HG02943 (cell line): ENCODE measurements around the gene CRYBG2.
"Not testable (repeated sequence)": the region's sequence is repeated elsewhere in the genome, so short reads cannot be mapped to it uniquely, and the experiment has no call there.

Source experiments
- ATAC-seq: cut with Tn5 transposase; IDR thresholded peaks from one replicate; pipeline ENCODE4 v1.9.1; 2021; ENCODE audit warnings: mild to moderate bottlenecking, low read depth, moderate library complexity; ENCODE audit not compliant: unreplicated experiment

Gene CRYBG2, protein sequence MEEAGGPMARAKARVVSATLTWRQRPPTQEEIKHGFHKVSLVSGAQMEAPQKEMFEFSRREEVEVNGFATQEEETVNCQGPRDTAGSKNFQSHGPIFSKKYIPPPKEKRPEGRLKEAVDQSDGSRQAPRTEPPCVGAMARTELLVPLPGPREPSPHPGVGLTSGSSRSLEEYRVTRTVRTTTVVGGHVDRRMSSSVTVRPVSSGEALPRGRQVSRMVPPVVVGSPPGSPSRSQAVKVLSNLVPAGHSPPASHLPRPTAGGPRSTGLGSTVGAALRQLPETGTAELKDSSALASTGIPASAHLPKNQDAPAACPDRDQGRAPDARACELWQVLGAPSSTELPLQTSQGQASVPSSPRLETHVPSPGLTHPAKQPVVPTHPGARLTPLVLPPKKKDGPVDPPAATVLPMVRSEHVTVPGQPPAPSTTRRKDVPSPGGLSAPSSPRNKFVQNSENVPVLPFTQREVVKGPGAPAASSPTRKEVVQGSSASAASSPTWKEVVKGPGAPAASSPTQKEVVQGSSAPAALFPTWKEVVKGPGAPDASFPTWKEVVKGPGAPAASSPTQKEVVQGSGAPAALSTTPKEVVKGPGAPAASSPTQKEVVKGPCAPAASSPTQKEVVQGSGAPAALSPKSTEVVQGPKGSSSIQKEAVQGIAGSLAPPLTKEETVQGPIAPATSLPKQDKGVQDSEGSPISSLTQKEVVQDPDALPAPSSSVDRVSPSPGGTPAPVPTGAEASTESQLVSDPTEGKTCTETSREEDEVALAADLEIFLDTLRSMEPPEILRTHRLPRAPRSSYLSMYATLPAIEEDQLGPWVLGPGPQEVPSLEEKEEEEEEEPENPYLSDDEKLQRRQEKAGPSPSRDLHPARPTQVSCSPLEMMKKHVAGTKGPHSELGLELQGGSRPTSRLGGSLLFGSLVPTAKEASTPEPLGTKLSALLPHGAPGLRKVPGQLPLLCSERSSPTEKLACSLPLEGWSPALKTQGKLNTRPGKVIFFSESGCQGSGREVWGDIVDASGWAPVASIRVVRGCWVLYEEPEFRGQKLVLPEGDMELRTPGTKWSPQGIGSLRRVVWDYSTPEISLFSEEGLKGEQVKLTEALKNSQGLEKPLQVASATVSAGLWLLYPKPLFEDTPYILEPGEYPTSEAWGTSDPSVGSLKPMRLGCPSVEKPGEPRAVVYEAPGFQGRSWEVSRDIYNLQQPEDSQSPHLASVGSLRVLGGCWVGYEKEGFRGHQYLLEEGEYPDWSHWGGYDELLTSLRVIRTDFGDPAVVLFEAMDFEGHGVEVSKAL (N-terminal part only)

DNA sequence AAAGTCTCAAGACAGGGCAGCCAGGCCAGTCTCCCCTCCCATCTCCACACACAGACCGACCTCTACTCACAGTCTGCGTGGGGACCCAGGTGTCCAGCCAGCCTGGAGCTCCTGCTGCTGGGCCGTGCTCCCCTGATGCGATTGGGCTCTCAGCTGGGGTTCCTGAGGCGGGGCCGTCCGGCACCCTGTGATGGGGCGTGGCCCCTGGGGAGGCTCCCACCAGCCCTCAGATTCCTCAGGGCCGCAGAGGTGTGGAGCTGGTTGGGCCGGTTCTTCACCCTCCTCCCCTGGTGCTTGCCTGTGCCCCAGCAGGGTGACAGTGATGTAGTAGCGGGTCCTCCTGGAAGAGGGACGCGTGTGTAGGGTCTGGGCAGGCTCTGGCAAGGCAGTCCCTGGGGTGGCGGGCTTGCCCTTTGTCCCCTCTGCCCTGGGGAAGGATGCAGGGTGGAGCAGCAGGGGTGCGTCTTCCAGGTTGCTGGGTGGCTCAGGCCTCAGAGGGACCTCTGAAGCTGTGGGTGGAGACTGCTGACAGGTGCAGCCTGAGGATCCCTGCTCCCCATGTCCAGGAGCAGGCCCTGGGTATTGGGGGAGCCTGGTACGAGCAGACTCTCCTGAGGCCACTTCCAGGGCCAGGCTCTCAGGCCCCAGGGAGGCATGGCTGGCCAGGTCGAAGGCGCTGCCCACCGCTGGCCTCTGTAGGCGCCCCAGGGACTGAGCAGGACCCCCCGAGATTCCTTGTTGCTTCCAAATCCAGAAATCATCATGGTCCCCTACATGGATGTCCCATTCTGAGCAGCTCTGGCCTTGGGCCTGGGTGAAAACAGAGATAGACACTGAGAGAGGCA is at the start of gene CRYBG2:
Gene CRYBG2 (minus strand): TSS at position 155 of the 845 bp plus-strand sequence. CDS start 7,473 bp downstream, outside the sequence.
- no peak for ATAC-seq

DNA sequence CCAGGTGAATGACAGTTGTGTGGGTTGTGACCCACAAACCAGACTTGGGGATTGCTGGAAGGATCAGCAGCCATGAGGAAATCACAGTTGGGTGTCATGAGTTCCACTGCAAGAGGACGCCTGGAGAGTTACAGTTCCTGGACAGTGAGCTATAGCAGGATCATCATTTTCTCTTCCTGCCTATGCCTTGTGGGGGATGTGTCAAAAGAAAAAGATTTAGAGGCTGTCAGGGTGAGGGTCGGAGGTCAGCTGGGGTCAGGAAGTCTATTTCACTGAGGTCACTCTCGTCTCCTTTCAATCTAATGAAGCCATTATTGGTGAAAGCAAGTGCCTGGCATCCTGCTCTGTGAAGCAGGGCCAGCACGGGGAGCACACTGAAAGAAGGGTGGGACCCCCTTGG is 49.7 kb upstream of the CRYBG2 start:
- ATAC-seq: no peak

DNA sequence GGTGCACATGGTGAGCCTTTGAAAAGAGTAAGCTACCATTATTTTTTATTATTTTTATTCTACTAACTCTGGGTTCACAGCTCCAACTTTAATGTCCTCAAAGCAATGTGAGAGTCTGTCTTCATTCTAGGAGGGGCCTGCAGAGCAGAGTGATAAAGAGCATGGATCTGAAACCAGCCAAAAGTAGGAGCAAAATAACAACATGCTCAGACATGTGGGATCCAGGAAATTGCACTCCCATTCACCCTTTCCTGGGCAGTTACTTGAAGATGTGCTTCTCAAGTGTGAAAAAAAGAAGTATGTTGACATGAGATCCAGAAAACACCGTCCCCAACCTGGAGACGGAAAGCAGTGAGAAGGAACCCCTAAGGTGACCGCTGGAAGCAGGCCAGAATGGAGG is 48.0 kb upstream of the CRYBG2 start:
- no peak for ATAC-seq

DNA sequence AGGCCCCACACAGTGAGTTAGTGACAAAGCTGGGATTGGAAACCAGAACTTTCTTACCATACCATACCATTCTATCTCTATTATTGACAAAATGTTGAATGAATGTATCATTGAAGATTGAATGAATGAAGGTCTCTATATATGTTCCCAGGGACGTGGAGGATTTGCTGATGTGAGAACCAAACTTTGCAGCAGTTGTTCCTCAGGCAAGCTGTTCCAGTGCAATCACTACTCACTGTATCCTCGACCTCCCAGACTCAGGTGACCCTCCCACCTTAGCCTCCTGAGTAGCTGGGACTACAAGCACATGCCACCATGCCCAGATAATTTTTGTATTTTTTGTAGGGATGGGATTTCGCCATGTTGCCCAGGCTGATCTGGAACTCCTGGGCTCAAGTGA is 45.1 kb upstream of the CRYBG2 start:
- no peak for ATAC-seq

DNA sequence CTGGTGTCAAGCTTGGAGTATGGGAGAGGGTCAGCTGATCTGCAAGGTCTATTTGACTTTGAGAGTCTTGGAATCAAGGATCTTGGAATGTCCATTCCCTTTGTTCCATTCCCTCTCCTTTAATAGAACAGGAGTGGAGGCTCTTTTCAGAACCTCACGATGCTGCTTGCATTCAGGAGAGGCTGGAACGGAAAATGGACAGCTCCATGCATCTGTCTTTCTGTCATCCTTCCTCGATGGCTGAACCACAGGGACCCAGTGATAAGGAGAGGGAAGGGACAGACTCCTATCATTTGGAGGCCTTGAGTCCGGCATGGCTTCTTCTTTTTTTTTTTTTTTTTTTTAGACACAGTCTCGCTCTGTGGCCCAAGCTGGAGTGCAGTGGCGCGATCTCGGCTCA is 41.8 kb upstream of the CRYBG2 start:
- ATAC-seq: no peak

DNA sequence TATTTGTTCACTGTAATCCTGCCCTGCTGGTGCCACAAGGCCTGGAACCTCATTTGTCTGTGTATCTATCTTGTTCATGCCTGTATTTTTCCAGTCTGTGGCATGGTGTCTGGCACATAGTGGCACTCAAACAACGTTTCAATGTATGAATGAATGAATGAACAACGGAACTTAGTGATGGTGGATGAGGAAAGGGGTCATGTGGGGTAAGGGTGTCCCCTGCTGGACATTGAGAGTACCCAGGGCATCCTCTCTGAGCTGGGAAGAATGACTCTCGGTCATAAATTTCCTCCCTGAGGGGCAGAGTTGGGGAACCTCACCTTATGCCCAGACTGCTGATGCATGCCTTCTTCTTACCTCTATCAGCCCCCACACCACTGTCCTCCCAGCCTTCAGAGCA is 37.5 kb upstream of the CRYBG2 start:
- ATAC-seq: no peak

DNA sequence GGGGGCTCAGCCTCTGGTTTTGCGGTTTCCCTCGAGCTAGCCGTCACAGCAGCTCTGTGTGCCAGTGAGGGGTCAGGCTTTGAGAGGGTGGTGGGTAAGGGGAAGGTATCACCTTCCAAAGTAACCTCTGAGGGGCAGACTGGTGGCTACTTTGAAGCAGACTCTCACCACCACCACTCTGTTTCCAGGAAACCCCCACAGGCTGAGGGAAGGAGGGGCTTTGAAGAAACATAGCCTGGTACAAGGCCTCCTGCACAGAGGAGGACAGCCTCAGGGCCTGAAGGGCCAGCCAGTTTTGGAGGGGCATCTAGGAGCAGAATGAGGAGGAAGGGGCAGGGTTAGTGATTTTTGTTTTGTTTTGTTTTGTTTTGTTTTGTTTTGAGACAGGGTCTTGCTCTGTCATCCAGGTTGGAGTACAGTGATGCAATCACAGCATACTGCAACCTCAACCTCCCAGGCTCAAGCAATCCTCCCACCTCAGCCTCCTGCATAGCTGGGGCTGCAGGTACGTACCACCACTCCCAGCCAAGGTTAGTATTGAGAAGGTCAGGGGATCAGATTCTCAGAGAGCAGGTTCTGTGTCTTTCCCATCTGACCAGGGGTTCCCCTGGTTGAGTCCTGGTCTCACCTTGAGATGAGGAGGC is 35.8 kb upstream of the CRYBG2 start:
- no peak for ATAC-seq

DNA sequence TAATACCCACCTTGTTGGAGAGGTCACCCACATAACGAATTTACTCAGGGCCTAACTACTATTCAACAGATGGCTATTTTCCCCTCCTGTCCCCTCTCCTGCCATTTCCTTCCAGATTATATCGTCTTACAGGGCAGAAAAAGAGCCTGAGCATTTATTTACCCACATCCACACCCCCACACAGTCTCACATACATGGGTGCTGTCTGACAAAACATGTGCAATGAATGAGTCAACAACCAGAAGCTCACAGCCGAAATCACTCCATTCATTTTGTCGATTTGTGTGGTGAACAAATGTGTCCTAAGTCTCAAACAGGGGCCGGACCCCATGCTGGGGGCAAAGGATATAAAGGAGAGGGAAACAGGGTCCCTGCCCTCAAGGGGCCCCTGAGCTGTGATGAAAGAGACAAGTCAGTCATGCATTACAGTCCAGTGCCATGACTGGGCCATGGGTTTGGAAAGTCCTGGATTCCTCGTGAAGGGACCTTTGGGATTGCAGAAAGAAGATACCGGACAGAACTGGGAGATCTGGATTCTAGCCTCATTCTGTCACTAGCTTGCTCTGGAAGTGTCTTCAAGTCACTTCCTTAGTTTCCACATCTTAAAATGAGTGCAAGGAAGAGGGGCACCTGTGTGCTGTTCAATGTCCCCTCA is 35.0 kb upstream of the CRYBG2 start:
- ATAC-seq: no peak

DNA sequence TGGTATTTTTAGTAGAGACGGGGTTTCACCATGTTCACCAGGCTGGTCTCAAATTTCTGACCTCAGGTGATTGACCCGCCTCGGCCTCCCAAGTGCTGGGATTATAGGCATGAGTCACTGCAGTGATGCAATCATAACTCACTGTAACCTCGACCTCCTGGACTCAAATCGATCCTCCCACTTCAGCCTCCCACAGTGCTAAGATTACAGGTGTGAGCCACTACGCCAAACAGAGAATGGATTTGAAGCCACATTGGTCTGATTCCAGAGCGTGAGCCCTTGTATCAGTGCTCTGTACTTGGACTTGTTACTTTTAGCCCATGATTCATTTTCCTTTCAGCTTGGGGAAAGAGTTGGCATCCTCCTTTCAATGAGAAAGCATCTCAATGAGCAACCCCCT is 33.5 kb upstream of the CRYBG2 start:
- ATAC-seq: no peak

DNA sequence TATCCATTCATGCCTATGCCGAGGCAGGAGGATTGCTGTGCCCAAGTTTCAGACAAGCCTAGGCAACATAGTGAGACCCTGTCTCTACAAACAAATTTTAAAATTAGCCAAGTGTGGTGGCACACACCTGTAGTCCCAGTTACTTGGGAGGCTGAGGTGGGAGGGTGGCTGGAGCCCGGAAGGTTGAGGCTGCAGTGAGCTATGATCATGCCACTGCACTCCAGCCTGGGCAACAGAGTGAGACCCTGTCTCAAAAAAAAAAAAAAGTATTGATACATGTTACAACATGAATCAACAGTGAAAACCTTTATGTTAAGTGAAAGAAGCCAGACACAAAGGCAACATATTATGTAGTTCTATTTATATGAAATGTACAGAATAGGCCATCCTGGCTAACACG is 31.1 kb upstream of the CRYBG2 start:
- not testable (repeated sequence) for ATAC-seq

DNA sequence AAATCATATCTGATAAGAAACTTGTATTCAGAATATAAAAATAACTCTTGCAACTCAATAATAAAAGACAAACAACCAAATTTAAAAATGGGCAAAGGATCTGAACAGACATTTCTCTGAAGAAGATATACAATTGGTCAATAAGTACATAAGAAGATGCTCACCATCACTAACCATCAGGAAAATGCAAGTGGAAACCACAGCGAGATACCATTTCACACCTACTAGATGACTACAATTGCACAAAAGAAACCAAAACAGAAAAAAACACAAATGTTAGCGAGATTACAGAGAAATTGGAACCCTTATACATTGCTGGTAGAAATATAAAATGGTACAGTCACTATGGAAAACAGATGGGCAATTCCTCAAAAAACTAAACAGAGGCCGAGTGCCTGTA is 30.1 kb upstream of the CRYBG2 start:
- no peak for ATAC-seq

DNA sequence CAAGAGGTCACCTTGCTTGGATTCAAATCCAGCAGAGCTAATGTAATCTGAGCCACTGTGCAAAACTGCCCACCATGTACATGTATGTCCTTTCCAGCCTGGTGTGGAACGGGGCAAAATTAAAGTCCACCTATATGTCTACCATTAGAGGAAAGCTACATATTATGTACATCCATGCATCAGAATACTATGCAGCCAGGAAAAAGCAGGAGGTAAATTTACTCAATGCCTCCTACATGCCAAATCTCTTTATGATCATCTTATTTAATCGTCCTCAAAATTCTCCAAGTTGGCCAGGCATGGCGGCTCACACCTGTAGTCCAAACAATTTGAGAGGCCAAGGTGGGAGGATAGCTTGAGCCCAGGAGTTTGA is 24.9 kb upstream of the CRYBG2 start:
- ATAC-seq: no peak

DNA sequence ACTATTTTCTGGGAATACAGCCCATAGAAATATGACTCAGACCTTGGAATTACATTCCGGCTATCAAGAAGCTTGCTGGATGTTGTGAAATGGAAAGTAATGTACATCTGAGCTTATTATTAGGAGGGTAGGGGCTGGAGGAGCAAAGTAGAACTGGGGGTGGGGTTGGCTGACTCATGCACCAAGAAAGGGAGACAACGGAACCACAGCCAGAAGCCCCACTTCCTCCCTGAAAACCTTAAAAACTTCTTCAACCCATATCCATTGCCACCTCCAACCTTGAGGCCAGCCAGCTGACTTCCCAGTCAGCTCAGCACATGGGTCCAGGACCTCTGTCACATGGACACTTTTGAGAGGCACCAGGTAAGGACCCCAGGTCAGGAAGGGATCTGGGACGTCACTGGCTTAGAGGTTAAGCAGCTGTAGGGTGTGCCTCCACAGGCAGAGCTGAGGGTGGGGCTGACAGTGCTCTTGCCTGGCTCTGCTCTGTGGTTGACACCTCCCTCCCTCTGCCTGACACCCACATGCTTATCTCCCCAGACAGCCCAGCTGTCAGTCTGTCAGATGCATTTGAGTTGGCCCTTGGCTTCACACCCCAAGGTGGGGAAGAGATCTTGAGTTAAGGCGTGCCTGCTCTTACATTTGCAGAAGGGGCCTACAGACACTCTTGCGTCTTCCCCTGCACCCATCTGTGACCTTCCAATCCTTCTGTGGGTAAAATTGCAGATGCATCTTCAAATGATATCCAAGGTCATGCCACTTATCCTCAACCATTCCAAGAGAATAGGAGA is 24.4 kb upstream of the CRYBG2 start:
- no peak for ATAC-seq

DNA sequence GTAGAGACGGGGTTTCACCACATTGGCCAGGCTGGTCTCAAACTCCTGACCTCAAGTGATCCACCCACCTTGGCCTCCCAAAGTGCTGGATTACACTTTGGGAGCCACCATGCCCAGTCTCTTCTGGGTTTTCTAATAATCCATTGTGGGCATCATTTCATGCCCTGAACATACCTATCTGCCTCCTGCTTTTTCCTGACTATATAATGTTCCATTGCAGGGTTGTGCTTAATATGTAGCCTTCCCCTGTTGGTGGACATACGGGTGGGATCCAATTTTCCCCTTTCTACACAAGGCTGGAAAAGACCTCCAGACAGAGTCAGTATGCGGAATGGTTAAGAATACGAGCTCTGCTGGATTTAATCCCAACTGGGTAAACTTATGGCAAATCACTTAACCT is 22.1 kb upstream of the CRYBG2 start:
- no peak for ATAC-seq

DNA sequence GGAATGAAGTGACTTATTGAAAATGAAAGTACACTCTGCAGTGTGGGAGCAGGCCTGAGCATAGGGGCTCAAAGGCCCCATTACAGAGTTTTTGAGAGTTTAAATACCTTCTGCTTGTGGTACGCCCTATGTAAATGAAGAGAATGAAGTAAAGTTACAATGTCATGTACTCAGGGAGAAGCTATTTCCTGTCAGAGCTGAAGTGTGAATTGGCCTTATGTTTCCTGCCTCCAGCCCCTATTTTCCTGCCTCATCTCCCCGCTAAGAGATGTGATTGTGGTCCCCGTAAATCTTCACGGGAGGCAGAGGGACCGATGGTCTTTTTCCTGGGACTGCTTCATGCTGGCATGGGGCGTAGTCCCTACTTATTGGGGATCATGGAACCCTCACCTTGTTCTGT is 21.2 kb upstream of the CRYBG2 start:
- no peak for ATAC-seq

DNA sequence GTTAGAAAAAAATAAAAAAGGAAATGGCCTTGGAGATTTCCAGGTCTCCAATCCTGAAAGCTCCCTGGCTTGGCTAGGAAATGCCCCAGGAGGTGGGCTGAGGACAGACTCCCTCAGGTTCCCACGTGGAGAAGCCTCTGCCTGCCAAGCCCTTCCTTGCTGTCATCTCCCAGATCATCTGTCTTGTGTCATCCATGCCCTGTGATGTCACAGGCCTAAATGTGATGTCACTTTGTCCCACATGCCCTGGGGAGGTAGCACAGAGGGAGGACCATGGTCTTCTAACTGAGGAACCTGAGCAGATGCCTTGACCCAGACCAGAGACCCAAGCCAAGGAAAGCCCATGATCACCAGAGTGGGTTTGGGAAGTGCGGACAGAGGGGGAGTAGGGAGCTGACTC is 20.4 kb upstream of the CRYBG2 start:
- not testable (repeated sequence) for ATAC-seq

DNA sequence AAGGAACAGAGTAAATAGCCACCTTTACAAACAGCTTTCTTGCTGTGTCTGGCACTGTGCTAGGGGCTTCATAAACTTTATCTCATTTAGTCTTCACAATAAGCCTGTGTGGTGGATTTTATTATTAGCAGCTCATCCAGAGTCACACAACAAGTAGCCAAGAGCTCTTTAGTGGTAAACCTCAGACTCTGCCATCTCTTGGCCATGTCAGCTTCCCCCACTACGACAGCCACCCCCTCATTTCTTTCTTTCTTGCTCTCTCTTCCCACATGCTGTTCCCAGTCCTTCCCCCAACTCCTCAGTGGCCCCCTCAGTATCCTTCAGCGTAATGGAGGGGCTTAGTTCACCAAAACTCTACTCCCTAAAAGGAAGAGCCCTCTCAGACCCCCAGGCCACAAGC is 19.9 kb upstream of the CRYBG2 start:
- no peak for ATAC-seq

DNA sequence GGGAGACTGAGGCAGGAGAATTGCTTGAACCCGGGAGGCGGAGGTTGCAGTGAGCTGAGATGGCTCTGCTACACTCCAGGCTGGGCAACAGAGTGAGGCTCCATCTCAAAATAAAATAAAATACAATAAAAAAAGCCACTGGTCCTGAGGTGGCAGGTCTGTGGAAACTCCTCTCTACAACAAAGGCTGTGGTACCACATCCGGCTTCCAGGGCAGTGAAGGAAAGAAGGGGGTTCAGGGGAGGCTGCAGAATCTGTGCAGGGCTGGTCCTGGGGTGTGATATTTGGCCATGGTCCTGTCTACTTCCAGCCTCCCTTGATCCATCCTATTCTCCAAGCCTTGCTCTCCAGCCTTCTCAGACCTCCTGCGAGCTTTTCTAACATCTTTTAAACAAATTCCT is 19.4 kb upstream of the CRYBG2 start:
- ATAC-seq: no peak
